GM21619 (cell line): ENCODE results near the gene TAAR1.
A peak's percentile ranks its signal among the peaks of the same experiment; 100 is the strongest.
"Not testable (repeated sequence)": the region's sequence is repeated elsewhere in the genome, so short reads cannot be mapped to it uniquely, and the experiment has no call there.

Source experiments
- ATAC-seq: cut with Tn5 transposase; IDR thresholded peaks from one replicate; pipeline ENCODE4 v1.9.1; 2021; ENCODE audit not compliant: unreplicated experiment

The TAAR1 gene

DNA sequence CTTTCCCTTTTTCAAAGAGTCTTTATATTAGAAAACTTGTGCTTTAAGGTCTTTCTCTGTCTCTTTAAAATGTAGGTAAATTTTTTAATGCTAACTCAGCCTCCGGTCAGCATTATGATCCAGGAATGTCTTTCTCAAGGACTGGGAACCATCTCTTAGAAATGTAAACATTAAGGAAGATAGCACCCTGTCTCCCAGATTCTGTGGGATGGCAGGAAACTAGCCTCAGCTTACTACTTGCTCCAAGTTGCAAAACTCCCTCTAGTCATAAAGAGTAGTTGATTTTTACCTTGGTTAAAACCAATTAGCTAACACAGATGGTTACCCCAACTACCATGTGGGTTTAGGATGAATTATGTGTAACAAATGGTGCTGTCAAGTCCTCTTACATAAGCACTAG is 4.7 kb upstream of the TAAR1 start:
- no peak for ATAC-seq

DNA sequence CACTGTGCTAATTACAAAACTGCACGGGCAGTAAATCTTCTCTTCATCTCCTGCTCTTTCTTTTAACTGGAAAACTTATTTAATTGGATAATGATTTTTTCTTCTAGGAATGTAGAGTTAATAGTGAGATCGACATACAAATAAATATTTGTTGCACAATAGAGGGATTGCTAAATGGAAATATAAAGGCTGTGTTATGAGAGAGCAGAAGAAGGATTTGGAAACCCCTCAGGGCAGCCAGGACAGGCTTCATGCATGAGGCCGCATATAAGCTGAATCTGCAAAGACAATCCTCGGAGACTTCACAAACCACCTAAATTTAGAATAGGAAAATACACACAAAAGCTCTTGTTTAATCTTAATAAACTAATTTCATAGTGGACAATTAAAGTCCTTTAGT is 2.9 kb upstream of the TAAR1 start:
- ATAC-seq: no peak

DNA sequence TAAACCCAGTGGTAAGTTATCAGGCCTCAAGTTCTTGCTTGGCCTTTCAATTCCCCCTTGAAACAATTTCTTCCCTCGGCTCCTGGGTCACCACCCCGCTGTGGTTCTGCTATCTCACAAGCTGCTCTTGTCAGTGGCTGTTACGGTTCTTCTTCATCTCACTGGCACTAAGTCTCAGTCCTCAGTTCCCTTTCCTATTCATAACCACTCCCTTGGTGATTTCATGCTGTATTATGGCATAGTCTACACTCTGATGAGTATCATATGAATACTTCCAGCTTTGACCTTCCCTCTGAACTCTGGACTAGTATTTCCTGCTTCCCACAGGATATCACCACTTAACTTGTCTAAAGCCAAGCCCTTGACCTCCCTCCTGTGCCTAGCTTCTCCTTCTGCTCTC is 7.9 kb downstream of the TAAR1 start:
- ATAC-seq: peak; percentile 41

DNA sequence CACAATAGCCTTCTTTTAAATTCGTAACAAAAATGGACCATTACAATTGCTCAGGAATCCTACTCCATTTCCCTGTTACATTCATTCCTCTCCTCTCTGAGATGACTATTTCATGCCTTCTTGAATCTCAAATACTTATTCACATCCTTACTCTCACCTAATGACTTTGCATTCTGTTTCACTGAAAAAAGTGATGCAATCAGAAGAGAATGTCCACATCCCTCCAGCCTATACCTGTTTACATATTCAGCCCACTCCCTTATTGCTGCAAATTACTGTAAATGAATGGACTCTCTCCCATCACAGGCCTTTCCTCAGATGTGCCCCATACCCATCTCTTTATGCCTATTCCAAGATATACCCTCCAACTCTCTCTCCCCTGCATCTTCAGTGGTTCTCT is 8.6 kb downstream of the TAAR1 start:
- ATAC-seq: no peak

DNA sequence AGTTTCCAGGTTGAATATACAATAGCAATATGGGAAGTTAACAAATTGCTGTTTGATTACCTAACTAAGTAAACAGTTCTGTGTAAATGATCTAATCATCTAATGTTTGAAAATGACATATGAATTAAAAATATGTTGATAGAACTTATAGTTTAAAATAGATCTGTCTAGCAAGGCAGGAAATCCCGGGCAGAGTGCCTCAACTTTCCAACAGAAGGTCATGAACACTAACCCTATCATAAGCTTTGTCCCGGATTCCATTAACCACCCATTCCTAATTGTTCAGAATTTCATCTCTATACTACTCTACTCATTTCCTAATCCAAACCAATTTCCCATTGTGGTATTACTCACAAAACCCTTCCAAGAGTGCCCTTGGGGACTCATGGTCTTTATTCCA is 10.2 kb downstream of the TAAR1 start:
- no peak for ATAC-seq

DNA sequence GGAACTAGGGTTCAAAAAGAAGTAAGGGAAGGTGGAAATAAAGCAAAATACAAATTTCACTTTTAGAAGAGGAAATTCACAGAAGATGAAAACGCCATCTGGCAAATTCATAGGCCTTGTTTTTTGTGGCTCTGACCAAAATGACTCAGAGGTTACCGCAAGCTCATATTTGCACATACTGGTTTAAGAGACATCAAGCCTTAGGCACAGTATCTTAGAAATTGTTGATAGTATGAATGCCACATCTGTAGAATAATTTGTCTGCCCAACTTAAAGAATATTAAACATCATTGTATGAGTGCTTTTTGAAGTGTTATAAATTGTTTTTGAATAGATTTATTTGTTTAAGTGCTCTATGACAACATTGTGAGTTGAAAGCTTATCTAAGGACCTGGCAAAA is 10.6 kb downstream of the TAAR1 start:
- peak; percentile 83 for ATAC-seq

DNA sequence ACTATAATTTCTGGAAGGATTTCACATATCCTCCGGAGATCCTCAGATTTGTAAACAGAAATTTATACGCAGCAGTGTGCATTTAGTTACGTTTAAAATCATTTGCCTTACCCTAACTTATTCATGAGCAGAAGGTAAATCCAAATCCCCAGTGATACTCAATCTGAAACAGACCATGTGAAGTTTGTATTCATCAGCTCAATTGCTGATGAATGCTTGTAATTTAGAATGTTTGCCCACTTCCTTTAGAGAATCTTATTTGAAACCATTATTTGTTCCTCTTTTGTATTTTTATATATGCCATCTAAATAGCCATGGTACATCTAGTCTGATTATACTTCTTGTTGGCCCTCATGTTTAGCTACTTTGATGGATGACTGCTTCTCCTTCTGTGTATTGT is 15.4 kb downstream of the TAAR1 start:
- ATAC-seq: peak; percentile 41

DNA sequence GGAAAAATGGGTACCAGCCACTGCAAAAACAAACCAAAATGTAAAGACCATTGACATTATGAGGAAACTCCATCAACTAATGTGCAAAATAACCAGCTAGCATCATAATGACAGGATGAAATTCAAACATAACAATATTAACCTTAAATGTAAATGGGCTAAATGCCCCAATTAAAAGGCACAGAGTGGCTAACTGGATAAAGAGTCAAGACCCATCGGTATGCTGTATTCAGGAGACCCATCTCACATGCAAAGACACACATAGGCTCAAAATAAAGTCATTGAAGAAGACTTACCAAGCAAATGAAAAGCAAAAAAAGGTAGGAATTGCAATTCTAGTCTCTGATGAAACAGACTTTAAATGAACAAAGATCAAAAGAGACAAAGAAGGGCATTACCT is 21.8 kb downstream of the TAAR1 start:
- not testable (repeated sequence) for ATAC-seq

DNA sequence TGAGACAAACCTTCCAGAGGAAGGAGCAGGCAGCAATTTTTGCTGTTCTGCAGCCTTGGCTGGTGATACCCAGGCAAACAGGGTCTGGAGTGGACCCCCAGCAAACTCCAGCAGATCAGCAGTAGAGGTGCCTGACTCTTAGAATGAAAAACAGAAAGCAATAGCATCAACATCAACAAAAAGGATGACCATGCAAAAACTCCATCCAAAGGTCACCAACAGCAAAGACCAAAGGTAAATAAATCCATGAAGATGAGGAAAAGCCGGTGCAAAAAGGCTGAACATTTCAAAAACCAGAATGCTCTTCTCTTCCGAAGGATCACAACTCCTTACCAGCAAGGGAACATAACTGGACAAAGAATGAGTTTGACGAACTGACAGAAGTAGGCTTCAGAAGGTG is 23.1 kb downstream of the TAAR1 start:
- ATAC-seq: not testable (repeated sequence)

DNA sequence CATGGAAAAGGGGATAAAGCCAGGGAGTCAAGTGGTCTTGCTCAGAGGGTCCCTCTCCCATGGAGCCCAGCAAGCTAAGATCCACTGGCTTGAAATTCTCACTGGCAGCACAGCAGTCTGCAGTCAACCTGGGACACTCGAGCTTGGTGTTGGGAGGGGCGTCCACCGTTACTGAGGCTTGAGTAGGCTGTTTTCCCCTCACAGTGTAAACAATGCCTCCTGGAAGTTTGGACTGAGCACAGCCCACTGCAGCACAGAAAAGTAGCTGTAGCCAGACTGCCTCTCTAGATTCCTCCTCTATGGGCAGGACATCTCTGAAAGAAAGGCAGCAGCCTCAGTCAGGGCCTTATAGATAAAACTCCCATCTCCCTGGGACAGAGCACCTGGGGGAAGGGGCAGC is 23.7 kb downstream of the TAAR1 start:
- not testable (repeated sequence) for ATAC-seq

DNA sequence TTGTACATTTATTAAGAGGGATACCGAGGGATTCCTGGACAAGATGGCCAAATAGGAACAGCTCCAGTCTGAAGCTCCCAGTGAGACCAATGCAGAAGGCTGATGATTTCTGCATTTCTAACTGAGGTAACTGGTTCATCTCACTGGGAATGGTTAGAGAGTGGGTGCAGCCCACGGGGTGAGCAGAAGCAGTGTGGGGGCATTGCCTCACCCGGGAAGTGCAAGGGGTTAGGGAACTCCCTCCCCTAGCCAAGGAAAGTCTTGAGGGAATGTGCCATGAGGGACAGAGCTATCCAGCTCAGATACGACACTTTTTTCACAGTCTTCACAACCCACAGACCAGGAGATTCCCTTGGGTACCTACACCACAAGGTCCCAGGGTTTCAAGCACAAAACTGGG is 24.2 kb downstream of the TAAR1 start:
- ATAC-seq: no peak

DNA sequence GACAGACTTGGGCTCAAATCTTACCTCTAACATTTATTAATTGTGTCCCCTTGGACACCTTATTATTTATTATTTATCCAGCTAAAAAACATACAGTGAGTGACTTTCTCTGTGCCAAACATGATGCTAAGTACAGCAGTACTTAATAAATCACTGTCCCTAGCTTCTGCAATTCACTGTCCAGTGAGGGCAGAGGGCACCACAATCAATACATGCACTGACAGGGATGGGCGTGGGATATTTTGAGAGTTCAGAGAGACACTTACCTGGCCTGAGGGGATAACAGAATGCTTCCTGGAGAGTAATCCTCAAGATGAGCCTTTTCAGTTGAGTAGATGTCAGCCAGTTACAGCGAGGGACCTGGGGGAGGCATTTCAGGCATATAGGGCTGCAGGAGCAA is 25.6 kb downstream of the TAAR1 start:
- no peak for ATAC-seq

DNA sequence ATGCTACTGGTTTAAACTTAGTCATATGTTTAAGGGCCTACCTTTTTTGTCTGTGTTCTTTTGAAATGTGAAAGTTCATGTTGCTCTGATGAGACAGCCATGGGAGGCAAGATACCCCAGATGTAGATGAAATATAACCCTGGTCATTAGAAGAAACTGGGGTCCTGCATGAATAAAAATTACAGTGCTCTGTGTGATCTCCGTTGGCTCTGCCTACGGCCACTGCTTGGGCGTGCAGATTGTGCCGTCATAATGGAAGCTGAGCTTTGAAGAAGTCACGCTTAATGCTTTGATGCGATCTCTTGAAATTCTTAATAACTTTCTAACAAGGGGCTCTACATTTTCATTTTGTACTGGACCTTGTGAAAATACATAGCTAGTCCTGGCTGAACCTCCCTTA is 34.8 kb downstream of the TAAR1 start, which contains the start of gene TAAR2:
TSS of gene TAAR2 (minus strand) at position 101 of the 400 bp plus-strand sequence. CDS start at position 101, 0 bp downstream.
- ATAC-seq: no peak

DNA sequence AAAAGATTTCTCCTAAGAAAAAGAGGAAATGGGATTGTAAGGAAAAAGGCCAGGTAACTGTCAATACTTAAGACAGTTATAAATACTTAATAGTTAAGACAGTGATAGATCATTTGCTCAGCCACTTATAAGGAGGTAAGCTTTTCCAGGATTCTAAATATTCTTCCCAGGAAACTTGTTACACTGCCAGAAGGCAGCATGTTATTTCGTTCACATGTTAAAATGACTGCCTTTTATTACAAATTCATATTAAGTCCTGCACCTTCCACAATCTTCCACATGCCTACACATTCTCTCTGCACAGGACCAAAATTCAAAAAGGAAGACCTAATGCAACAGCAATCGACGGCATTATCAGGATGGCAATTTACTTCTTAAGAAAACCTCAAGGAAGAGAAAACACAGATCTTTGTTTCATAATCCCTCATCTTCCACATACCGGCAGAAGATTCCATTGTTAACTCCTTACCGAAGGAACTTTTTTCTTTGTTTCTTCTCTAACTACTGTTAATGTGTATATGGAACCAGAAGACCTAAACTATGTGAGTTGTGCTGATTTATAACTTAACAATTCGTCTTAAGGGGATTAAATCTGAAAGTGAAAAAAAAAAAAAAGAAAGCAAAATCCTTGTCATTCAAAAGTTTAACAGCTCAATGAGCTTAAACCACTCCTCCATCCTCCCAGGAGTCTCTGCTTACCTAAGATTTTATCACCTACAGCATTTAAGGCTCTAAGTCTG is 35.7 kb downstream of the TAAR1 start:
- no peak for ATAC-seq

DNA sequence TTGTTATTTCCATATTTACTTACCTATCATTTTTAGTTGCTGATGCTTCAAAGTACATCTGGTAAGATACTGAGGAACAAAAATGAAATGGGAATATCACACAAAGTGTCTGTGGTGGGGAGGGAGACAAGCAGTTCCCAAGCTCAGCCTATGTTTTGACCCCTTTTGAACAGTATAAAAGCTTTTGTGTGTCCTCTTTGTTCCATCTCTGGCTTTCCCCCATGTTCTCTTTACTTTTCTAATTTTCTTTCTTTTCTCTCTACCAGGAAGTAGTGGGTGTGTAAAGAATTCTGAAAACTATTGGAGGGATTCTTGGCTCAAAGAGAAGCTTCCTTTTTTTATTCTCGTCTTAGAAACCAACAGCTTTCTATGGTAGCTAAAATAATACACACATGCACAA is 42.3 kb downstream of the TAAR1 start:
- no peak for ATAC-seq

DNA sequence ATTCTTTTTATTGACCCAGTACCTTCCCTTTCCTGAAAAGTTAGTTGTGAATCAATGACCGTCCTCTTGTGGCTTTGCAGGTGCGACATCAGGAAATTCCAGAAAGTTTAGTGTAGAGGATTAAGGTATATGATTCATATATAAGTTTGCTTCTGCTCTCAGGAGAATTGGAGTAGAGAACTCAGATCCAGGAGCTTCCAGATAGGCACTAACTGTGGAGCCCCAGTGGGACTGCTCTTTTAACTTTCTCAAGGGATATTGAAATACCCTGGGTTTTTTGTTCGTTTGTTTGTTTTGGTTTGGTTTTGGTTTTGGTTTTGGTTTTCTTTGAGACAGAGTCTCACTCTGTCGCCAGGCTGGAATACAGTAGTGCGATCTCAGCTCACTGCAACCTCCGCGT is 44.4 kb downstream of the TAAR1 start:
- ATAC-seq: peak; percentile 64

DNA sequence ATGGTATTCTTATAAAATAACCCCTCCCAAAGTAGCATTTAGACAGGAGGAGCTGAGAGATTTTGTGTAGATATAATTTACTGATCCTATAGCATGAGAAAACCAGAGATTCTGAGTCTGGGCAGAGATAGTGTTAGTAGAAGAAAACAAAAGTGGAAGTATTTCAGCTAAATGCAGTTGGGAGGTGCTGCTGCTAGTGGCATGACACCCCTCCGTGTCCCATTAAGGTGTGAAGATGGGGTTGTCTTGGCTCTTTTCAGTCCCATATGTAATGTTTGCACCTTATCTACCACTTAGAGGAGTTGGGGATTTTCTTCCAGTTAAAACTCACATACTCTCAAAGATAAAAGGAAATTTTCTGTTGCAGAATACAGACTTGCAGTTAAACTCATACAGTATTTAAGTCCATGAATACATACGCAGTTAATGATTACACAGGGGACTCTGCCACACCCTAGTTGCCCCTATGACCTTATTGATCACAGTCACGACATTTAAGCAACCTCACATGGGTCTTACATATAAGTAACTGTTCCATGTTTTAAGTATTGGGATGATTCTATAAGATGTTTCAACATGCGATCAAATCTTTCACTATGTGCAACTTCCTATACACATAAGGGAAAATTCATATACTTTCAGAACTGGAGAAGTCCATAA is 46.4 kb downstream of the TAAR1 start:
- ATAC-seq: peak; percentile 45

DNA sequence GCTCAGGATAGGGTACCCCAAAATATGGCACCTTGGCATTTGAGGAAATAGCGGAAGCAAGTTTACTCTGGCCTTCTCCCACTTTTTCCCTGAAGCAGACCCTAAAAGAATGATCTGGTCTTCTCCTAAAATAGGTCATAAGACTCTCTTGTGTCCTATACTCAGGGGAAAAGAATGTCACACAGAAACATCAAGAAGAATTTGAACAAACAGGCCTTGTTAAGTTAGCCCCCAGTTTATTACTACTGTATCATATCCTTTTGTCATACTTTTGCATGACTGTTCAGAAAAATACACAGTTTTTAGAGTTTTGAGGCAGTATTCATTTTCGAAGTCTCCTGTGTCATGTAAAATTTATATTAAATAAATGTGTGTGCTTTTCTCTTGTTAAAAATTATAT is 47.4 kb downstream of the TAAR1 start:
- ATAC-seq: no peak

DNA sequence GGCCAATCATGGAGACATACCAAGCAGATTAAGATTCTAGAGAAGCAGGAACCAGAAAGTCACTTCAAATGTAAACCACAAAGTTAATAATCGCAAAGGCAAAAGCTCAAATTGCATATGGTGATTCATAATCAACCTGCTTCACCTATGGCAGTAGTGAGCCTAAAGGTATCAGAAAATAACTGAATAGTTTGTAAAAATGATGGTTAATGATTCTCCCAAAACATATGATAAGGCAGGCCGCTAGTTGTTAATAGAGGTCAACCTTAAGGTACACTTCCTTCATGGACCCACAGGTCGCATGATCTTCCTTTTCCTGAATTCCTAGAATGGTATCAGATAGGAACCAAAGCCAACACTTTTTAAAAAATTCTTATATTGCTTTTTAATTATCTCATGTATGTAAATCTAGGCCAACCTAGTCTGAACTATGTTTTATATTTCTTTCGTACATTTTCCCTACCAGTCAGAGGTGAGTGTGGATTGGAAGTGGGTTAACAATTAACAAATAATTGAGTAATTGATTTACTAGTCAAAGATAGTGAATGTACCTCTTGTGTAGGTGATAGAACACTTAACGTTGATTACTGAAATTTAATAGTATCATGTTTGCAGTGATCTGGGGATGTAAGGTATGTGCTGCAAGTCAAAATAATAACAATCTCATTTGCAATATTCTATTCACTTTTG is 51.3 kb downstream of the TAAR1 start:
- peak; percentile 84 for ATAC-seq

DNA sequence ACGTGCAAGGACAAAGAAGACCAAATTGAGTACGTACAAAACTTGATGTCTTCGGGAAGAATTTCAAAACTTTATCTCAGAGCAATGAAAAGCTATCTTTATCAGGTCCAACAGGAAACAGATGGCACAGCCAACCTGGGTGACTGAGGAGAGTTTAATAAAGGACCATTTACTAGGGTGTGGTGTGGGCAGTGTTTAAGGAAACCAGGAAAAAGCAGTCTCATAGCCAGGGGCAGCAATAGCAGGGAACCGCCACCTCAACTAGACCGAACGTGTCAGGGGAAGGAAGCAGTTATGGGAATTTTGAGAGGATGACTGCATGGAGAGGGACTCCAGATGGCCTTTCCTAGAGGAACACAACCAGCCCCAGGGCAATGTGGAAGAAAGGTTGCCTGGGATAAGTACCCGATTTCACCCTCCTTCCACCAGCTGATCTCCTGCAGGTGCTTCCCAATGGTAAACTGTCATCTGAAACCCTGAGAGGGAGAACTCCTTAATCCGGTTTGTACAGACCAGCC is 54.3 kb downstream of the TAAR1 start:
- ATAC-seq: no peak

DNA sequence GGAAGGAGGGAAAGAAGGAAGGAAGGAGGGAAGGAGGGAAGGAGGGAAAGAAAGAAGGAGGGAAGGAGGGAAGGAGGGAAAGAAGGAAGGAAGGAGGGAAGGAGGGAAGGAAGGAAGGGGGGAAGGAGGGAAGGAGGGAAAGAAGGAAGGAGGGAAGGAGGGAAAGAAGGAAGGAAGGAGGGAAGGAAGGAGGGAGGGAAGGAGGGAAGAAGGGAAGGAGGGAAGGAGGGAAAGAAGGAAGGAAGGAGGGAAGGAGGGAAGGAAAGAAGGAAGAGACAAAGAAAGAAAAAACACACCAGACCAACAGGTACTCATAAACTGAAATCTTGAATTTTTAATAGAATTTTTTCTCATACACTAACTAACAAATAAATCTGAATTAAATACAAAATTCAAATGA is 58.1 kb downstream of the TAAR1 start:
- not testable (repeated sequence) for ATAC-seq

DNA sequence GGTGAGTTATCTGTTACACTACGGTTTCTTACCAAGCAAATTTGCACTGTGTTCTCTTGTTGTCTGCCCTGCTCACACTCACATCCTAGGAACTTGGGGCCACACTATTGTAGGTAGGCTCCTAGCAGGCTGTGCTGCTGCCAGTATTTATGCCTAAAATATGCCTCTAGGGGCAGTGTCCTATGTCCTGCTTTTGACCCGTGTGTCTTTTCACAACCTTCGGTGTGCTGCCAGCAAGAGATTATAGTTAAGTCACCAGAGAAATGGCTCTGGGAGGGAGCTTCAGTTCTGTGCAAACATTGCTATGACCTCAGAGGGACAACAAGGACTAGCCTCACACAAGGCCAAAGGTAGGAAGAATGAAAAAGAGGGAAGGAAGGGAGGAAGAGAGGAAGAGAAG is 60.5 kb downstream of the TAAR1 start:
- peak; percentile 85 for ATAC-seq
